Left forelimb (tissue), 1 donor: ENCODE results near the gene INF2.
A peak's percentile ranks its signal among the peaks of the same experiment; 100 is the strongest.

Source experiments
- DNase-seq: peaks from one replicate; pipeline ENCODE4 v3.0.0-alpha.2; 2018; ENCODE audit warnings: low spot score

Gene INF2

GRCh38 chr14:104676694-104677511 lies 12.5 kb upstream of the INF2 start:
- DNase-seq = no peak

DNA sequence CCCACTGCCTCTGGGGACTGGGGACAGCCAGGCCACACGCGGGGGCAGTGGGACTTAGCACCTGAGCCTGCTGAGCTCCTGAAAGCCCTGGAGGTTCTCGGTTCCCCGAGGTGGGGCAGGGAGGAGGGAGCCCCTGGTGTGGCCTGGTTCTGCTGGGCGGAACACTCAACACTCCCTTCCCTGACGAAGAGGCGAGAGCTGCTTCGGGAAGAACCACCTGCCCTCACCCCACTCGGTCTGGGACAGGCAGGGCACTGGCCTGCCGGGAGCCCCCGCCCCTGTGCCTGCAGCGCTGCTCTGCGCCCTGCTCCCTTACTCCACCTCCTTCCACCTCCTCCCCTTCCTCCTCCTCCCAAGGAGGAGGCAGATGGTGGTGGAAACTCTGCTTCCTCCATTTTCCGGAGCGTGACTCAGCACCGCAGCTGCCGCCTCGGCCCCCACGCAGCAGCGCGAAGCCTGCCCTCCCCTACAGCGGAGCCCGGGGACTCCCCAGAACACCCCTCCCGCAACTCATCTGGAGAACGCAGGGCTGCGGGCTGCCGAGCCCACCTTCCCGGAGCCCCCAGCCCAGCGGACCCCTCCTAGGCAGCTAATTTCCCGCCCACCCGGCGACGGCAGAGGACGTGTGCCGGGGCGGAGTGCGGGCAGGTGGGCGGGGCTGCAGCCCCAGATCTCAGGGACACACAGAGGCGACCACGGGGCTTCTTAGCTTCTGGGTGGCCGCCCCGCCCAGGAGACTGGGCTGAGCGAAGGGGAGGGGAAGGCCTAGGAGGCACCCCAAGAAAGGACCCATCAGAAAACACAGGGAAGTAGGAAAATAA lies 11.7 kb upstream of the INF2 start:
- peak; percentile 91 for DNase-seq

- no peak for DNase-seq
These were observed 11.1 kb upstream of the INF2 start for GRCh38 chr14:104678346-104678745.

GRCh38 chr14:104678901-104679705 lies 10.3 kb upstream of the INF2 start:
- no peak for DNase-seq

- no peak for DNase-seq
These were observed 9.2 kb upstream of the INF2 start for GRCh38 chr14:104680056-104680805.

- DNase-seq = no peak
These were observed 8.4 kb upstream of the INF2 start for GRCh38 chr14:104680806-104681688.

GRCh38 chr14:104681689-104682074 lies 7.7 kb upstream of the INF2 start:
- peak; percentile 91 for DNase-seq

DNA sequence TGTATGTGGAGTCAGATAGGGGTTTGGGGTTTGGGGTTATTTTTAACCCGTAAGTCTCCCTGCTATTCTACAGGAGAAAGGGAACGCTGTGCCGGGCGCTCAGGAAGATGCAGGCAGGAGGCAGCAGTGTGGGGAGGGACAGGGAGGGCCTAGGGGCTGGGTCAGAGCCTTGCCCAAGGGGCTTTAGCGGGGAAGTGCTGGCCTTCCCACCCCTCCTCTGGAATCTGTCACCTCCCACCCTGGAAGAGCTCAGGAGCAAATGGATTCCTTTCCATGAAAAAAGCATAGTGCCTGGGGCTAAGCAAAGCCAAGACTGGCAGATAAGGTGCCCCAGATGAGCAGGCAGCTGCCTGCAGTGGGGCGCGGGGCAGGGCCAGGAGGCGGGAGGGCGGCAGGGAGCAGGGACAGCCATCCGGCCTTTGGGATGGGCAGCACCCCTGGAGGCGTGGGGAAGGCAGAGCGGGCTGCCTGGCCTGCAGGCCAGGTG lies 7.3 kb upstream of the INF2 start:
- no peak for DNase-seq

GRCh38 chr14:104683653-104684448 lies 5.6 kb upstream of the INF2 start:
- no peak for DNase-seq

DNA sequence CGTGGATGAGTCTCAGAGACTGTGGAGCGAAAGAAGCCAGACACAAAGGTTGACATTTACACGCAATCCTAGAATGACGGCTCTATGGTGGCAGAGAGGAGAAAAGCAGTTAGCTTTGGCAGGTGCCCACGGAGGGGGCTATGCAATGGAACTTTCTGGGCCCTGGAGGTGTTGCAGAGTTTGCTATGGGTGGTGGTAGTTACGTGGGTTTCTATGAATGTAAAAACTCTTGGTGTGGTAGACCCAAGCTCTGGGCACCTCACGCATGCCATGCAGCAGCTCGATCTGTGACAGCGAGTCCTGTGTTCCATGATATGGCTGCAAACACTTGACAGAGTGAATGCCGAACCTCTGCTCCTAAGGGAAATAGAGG lies 5.0 kb upstream of the INF2 start:
- no peak for DNase-seq

DNA sequence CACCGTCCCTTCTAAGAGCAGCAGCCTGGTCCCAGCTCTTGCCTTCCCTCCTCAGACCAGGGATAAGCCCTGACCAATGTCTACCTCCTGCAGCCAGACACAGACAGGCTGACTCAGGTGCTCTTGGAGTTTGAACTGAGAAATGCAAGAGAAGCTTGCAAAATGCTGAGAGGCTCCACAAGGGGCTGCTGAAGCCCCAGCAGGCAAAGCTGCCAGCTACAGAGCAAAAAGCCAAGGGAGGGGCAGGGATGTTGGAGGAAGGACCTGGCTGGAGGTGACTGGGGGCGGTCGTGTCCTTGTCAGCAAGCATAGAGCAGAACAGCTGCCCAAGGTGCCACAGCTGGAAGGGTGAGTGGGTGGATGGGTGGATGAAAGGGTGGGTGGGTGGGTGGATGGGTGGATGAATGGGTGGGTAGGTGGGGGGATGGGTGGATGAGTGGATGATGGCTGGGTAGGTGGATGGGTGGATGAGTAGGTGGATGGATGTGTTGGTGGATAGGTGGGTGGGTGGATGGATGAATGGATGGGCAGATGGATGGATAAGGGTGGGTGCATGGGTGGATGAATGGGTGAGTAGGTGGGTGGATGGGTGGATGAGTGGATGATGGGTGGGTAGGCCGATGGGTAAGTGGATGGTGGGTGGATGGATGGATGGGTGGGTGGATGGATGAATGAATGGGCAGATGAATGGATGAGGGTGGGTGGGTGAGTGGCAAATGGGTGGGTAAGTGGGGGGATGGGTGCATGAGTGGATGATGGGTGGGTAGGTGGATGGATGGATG lies 4.0 kb upstream of the INF2 start:
- DNase-seq = no peak

DNA sequence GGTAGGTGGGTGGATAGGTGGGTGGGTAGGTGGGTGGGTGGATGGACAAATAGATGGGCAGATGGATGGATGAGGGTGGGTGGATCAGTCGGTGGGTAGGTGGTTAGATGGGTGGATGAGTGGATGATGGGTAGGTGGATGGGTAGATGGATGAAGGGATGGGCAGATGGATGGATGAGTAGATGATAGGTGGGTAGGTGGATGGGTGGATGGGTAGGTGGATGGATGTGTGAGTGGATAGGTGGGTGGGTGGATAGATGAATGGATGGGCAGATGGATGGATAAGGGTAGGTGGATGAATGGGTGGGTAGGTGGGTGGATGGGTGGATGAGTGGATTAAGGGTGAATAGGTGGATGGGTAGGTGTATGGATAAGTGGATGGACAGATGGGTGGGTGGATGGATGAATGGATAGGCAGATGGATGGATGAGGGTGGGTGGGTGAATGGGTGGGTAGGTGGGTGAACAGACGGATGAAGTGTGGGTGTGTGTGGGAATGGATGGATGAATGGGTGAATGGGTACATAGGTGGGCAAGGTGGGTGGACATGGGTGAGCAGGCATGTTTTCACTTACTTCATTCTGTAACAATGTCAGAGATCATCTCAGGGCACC lies 3.3 kb upstream of the INF2 start:
- no peak for DNase-seq

- no peak for DNase-seq
These were observed 2.5 kb upstream of the INF2 start for GRCh38 chr14:104686624-104687517.

DNA sequence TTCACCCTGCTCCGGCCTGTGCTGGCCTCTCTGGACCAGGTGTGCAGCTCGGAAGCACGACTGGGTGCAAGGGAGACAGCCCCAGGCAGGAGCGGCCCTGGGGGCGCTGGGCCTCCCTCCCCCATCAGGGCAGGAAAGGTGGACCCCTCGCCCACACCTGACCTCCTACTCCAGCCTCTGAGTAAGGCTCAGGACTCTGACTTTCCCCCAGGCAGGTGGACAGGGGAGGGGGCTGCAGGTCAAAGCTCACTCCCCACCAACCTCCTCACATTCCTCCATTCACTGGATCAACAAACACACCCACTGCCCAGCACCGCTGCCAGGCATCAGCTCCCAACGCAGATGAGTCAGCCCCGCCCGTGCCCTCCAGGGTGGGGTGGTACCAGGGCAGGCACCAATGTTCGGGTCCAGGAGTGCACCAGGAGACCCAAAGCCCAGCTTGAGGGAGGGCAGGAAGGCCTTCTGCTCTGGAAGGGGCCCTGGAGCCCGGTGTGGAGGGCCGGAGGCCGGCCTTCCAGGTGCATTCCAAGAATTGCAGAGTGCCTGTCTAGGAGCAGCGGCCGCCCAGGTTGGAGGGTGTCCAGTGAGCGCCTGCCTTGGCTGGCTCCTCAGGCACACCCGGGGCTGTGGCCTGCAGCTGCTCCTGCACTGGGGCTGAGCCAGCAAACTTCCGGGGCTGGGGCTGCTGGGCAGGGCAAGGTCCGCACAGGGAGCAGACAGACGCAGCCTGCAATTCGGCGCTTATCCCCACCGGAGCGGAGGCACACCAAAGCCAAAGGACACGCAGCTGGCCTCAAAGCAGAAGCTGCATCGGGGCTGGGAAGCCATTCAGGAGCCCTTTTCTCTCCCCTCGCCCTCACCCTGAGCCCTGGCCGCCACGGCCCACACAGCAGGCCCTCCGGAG lies 1.6 kb upstream of the INF2 start:
- peak; percentile 87 for DNase-seq

- DNase-seq = no peak
These were observed 811 bp upstream of the INF2 start for GRCh38 chr14:104688505-104689108.
